GM21528 (cell line): ENCODE data around the gene BLOC1S6.

Experiments used
- ATAC-seq: cut with Tn5 transposase; IDR thresholded peaks from one replicate; pipeline ENCODE4 v1.9.1; 2021; ENCODE audit warnings: mild to moderate bottlenecking, moderate library complexity; ENCODE audit not compliant: unreplicated experiment, low FRiP score

BLOC1S6 gene

GRCh38 chr15:45587863-45588170, 638 bp downstream of the BLOC1S6 start:
- no peak for ATAC-seq

- ATAC-seq: no peak
These were observed 1.2 kb downstream of the BLOC1S6 start for GRCh38 chr15:45588219-45588875.

- ATAC-seq: no peak
These were observed 2.1 kb downstream of the BLOC1S6 start for GRCh38 chr15:45589256-45589655.

GRCh38 chr15:45594319-45594718, 7.1 kb downstream of the BLOC1S6 start:
- ATAC-seq: no peak

- no peak for ATAC-seq
These were observed 7.8 kb downstream of the BLOC1S6 start for GRCh38 chr15:45594835-45595530.

GRCh38 chr15:45603881-45604280, 16.7 kb downstream of the BLOC1S6 start:
- ATAC-seq: no peak

- no peak for ATAC-seq
These were observed 17.1 kb downstream of the BLOC1S6 start for GRCh38 chr15:45604326-45604725.

- ATAC-seq: no peak
These were observed 19.2 kb downstream of the BLOC1S6 start for GRCh38 chr15:45606413-45606812.

GRCh38 chr15:45606841-45607240, 19.7 kb downstream of the BLOC1S6 start:
- no peak for ATAC-seq

- no peak for ATAC-seq
These were observed 24.1 kb downstream of the BLOC1S6 start for GRCh38 chr15:45611305-45611704.

GRCh38 chr15:45612790-45613415, 25.7 kb downstream of the BLOC1S6 start:
- no peak for ATAC-seq

GRCh38 chr15:45616901-45617323, 29.7 kb downstream of the BLOC1S6 start:
- ATAC-seq: no peak

- ATAC-seq: no peak
These were observed 31.6 kb downstream of the BLOC1S6 start for GRCh38 chr15:45618813-45619212.

GRCh38 chr15:45628136-45628535, 41.0 kb downstream of the BLOC1S6 start:
- no peak for ATAC-seq

- ATAC-seq: no peak
These were observed 43.9 kb downstream of the BLOC1S6 start for GRCh38 chr15:45630917-45631691.

GRCh38 chr15:45631776-45632175, 44.6 kb downstream of the BLOC1S6 start:
- ATAC-seq: no peak

- peak; percentile 81 for ATAC-seq
These were observed 47.4 kb downstream of the BLOC1S6 start, which contains the start of gene SQOR for GRCh38 chr15:45634432-45635190. Gene SQOR (plus strand): TSS chr15:45635029. CDS start chr15:45658924, 23,895 bp downstream.

GRCh38 chr15:45635191-45635638, 48.0 kb downstream of the BLOC1S6 start:
- ATAC-seq: peak; percentile 62

- ATAC-seq: peak; percentile 4
These were observed 48.6 kb downstream of the BLOC1S6 start for GRCh38 chr15:45635763-45636292.

GRCh38 chr15:45637141-45637540, 50.0 kb downstream of the BLOC1S6 start:
- ATAC-seq: no peak
